HFFc6 (cell line): Measurements from ENCODE around the gene TAF4. TPM values are rescaled to one million over a fixed set of nuclear protein-coding genes. Genes with fewer than 3 reads are reported as not detected.

ENCODE experiments used
- DNase-seq: peaks from one replicate; pipeline ENCODE4 v3.0.0-alpha.2; 2018
- H3K27ac Mint-ChIP-seq: 2 replicates; pipeline ENCODE4 v1.8.0; 2020; ENCODE audit warnings: mild to moderate bottlenecking, mixed read lengths
- H3K27me3 Mint-ChIP-seq: 2 replicates; pipeline ENCODE4 v1.8.0; 2021; ENCODE audit warnings: mild to moderate bottlenecking, moderate library complexity, mixed read lengths; ENCODE audit not compliant: insufficient read depth
- H3K36me3 Mint-ChIP-seq: 2 replicates; pipeline ENCODE4 v1.8.0; 2021; ENCODE audit warnings: low read depth, mixed read lengths
- H3K4me1 Mint-ChIP-seq: 2 replicates; pipeline ENCODE4 v1.8.0; 2020; ENCODE audit warnings: low read depth, mixed read lengths
- H3K4me3 Mint-ChIP-seq: 2 replicates; pipeline ENCODE4 v1.8.0; 2020; ENCODE audit warnings: mild to moderate bottlenecking, moderate library complexity, mixed read lengths
- H3K9me3 Mint-ChIP-seq: 2 replicates; pipeline ENCODE4 v1.8.0; 2020; ENCODE audit warnings: mild to moderate bottlenecking, mixed read lengths
- total RNA-seq, 6 experiments: library from RNA; stranded (reverse); fragmentation: NEBNext Ultra II Directional; extraction: Animal tissue kit (Norgen Biotek cat#: 25700); gene quantifications; 2 replicates in 1 of 6; 3 replicates in 5 of 6; pipeline ENCODE4 v1.2.3, GENCODE V29; 2021
- TF ChIP-seq, protein P1 (sequence below): fragments of 200-600 bp; sonication (generic); IDR thresholded peaks from 2 replicates; pipeline ENCODE4 v1.5.0; 2021; ENCODE audit warnings: antibody characterized with exemption, mild to moderate bottlenecking

Gene TAF4
- total RNA-seq, 6 experiments from 2014 or later = 9.4 to 11.7 (median 9.9) TPM

DNA sequence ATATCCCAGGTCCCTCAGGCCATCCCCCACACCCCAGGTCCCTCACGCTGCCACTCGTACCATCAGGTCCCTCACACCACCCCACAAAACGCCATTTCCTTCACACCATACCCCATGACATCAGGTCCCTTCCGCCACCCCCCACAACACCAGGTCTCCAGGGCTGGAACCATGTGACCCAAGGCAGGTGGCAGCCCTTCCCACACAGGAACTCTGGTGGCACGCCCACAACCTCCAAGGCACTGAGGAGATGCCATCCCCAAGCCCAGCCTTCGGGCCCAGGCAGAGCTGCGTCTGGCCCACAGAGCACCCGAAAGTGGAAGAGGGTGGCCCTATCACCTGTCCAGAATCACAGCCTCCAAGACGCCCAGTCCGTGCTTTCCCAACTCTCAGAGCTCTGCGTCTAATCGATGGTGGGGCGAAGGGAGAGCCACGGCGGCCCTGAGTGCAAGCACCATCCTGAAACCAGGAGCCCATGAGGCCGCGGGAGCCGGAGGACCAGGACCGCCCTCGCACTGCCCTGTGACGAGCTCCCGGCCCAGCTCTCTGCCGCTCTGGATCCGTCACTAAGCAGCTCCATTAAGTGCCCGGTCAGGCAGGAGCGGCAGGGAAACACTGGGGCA is 12.7 kb downstream of the TAF4 start:
- Mint-ChIP-seq H3K9me3 (no peaks in the 10 kb centered on the region), H3K4me3 (no peak overlapping the region), H3K36me3 (no peaks in the 10 kb centered on the region), H3K27ac (no peak overlapping the region), H3K27me3 (no peaks in the 10 kb centered on the region; the same call in 1 of the 2 replicates), H3K4me1 (no peaks in the 10 kb centered on the region)
- no peak for DNase-seq
- TF ChIP-seq, protein P1, sequence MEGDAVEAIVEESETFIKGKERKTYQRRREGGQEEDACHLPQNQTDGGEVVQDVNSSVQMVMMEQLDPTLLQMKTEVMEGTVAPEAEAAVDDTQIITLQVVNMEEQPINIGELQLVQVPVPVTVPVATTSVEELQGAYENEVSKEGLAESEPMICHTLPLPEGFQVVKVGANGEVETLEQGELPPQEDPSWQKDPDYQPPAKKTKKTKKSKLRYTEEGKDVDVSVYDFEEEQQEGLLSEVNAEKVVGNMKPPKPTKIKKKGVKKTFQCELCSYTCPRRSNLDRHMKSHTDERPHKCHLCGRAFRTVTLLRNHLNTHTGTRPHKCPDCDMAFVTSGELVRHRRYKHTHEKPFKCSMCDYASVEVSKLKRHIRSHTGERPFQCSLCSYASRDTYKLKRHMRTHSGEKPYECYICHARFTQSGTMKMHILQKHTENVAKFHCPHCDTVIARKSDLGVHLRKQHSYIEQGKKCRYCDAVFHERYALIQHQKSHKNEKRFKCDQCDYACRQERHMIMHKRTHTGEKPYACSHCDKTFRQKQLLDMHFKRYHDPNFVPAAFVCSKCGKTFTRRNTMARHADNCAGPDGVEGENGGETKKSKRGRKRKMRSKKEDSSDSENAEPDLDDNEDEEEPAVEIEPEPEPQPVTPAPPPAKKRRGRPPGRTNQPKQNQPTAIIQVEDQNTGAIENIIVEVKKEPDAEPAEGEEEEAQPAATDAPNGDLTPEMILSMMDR = no peak

DNA sequence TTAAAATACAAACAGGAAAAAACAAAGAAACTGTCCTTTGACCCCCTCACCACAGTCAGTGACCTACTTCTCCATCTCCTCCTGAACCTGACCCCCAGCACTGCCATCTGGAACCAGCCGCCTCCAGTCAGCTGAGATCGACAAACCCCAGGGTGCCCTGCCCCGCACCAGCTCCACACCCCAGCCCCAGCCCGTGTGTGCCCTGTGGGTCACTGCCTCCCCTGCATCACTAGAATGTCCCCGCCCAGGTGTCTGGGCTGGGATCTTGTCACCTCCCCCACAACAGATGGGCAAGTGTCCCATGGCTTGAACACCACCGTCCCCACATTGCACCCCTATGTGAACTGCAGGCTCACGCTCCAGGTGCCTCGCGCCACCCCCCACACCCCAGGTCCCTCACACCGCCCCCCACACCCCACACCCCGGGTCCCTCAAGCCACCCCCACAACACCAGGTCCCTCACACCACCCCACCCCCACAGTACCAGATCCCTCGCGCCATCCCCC is 13.3 kb downstream of the TAF4 start:
- no peaks in the 10 kb centered on the region for H3K9me3 Mint-ChIP-seq
- H3K4me1 Mint-ChIP-seq = no peaks in the 10 kb centered on the region
- TF ChIP-seq, protein P1 = no peak
- no peaks in the 10 kb centered on the region; the same call in 1 of the 2 replicates for H3K27me3 Mint-ChIP-seq
- no peak overlapping the region for H3K4me3 Mint-ChIP-seq
- no peaks in the 10 kb centered on the region for H3K36me3 Mint-ChIP-seq
- H3K27ac Mint-ChIP-seq = no peak overlapping the region
- no peak for DNase-seq

DNA sequence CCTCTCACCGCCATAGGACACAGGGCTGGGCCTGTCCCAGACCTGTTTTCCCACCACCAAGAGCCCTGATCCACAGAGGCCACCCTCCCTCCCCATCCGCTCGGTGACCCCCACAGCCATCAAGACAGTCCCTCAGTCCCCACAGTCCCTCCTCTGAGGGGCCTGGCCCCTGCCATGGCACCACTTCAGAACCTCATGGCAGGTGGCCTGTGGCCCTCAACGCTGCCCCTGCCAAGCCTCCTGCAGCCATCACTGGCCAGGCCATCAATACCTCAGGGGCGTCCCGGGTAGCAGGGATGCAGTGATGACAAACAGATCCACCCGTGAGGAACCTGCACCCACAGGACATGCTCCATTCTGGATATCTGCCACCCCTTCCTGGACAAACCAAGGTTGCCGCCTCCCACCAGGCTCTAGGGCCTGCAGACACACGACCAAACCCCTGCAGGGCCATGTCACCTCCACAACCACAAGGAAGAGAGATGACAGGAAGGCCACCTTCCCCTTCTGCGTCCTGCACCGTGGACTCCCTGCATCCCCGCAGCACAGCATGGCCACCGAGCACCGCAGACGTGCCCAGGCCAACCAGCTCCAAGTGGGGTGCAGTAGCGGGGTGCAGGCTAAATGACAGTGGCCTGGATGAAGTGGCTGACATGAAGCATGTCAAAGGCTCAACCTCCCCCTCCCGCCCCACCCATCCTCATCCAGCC is 14.0 kb downstream of the TAF4 start:
- no peak for DNase-seq
- TF ChIP-seq, protein P1 = no peak
- no peaks in the 10 kb centered on the region for H3K4me1 Mint-ChIP-seq
- H3K4me3 Mint-ChIP-seq = no peak overlapping the region
- H3K27ac Mint-ChIP-seq = no peak overlapping the region
- no peaks in the 10 kb centered on the region for H3K36me3 Mint-ChIP-seq
- no peaks in the 10 kb centered on the region; the same call in 1 of the 2 replicates for H3K27me3 Mint-ChIP-seq
- H3K9me3 Mint-ChIP-seq = no peaks in the 10 kb centered on the region

DNA sequence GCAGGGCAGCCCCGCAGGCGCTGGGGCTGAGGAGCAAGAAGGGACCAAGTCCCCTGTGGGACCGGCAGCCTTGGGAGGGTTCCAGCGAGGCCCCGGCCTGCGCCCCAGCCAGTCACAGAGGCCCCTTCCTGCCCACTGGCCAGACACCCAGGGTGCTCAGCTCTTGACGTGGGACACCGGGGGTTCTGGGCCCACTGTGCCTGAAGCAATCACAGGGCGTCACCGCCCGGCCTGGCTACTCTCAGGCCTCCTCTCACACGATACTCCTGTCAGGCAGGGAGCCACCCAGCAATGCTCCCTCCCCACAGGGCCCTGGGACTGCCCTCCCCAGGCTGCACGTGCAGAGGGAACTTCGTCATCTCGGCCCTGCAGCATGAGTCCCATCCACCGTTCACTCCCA is 14.5 kb downstream of the TAF4 start:
- TF ChIP-seq, protein P1 = no peak
- Mint-ChIP-seq H3K27me3 (no peaks in the 10 kb centered on the region; the same call in 1 of the 2 replicates), H3K36me3 (no peaks in the 10 kb centered on the region), H3K27ac (no peak overlapping the region), H3K4me1 (no peaks in the 10 kb centered on the region), H3K9me3 (no peaks in the 10 kb centered on the region), H3K4me3 (no peak overlapping the region)
- DNase-seq = no peak

DNA sequence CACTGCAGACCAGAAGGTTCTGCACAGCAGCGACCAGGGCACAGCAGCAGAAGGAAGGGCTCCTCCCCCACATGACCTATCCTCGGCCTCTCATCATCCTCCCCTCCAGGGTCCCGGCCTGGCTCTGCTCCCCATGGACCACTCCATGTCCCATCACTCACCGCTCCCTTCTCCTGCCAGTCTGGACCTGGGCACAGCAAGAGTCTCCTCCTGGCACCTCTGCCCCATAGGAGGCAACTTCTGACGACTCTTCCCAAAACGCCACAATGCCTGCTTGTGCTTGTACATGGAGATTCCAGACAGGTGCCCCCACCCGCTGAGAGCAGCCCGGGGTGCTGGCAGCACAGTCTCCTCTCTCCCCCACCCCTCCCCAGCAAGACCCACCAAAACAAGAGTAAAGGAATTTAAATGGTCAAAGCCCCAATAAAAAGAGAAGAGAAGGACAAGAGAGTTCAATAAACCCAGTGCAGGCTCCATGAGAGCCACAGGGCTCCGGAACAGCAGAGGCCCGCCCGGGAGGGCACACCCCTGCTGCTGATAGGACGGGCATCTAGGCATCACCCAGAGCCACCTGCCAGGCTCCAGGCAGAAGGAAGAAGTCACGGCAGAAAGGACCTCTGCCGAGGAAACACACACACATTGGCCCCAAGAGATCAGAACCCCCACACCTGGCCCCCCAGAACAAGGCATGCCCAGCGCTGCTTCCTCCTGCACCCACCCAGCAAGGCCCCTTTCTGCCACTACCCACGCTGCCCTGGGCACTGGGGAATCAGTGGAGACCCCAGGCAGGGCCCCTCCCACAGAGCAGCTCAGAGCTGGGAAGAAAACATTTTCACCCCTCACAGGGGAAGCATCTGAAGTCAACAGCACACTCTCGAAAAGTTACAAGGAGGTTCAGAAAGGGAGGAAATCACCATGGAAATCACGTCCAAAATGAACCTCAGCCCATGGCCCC is 15.2 kb downstream of the TAF4 start:
- Mint-ChIP-seq H3K4me1 (no peaks in the 10 kb centered on the region), H3K27me3 (no peaks in the 10 kb centered on the region; the same call in 1 of the 2 replicates), H3K4me3 (no peak overlapping the region), H3K27ac (no peak overlapping the region), H3K9me3 (no peaks in the 10 kb centered on the region), H3K36me3 (no peaks in the 10 kb centered on the region)
- no peak for DNase-seq
- TF ChIP-seq, protein P1 = no peak
